PC-9 (cell line): ENCODE data around the gene CD19.

Source experiments
- CTCF ChIP-seq: fragments of 200-600 bp; sonication (generic); conservative IDR thresholded peaks from 2 replicates; pipeline ENCODE4 v1.6.1; 2017; ENCODE audit warnings: mixed run types, antibody characterized with exemption, mild to moderate bottlenecking, moderate library complexity
- EZH2 ChIP-seq: fragments of 200-600 bp; sonication (generic); IDR thresholded peaks from 2 replicates; pipeline ENCODE4 v1.8.0; 2017; ENCODE audit warnings: antibody characterized with exemption, low read depth

- TF ChIP-seq CTCF (no peak), EZH2 (no peak)
These were observed 27.4 kb upstream of the CD19 start for GRCh38 chr16:28904363-28904762.
